ENCODE data around the gene MYL5. TPM values are rescaled to one million over a fixed set of nuclear protein-coding genes. Genes with fewer than 3 reads are reported as not detected.

The MYL5 gene
- total RNA-seq, 2 donors from 2014 or later: 14.6 to 25.7 TPM

GRCh38 chr4:712093-712492, 37.8 kb downstream of the MYL5 start:
- Histone ChIP-seq H3K9me3 (no peaks in the 10 kb centered on the region), H3K4me1 (replicated peaks) (peaks cover 10% of the 10 kb centered on the region), H3K27ac (no peak overlapping the region), H3K36me3 (no peaks in the 10 kb centered on the region), H3K4me3 (no peak overlapping the region), H3K27me3 (replicated peaks; ENCODE audit: insufficient read depth) (no peaks in the 10 kb centered on the region)
- no peak for DNase-seq (ENCODE audit: low spot score)
- WGBS: 54% methylated on average over 3 of the region's 3 CpGs
- TF ChIP-seq POLR2A (IDR thresholded peaks at IDR 0.05): no peak
- TF ChIP-seq POLR2AphosphoS5 (IDR thresholded peaks at IDR 0.05): no peak
- TF ChIP-seq CTCF (IDR thresholded peaks at IDR 0.05): no peak
- intact Hi-C loops (cut with DNase I): no loop called here

- Histone ChIP-seq H3K9me3 (no peaks in the 10 kb centered on the region), H3K36me3 (no peaks in the 10 kb centered on the region), H3K4me3 (no peak overlapping the region), H3K4me1 (replicated peaks) (peaks cover 7% of the 10 kb centered on the region), H3K27ac (no peak overlapping the region), H3K27me3 (replicated peaks; ENCODE audit: insufficient read depth) (no peaks in the 10 kb centered on the region)
- no peak for DNase-seq (ENCODE audit: low spot score)
- intact Hi-C loops (cut with DNase I): no loop called here
- WGBS: 93% methylated on average over 9 of the region's 9 CpGs
- no peak for TF ChIP-seq POLR2AphosphoS5 (IDR thresholded peaks at IDR 0.05)
- no peak for TF ChIP-seq CTCF (IDR thresholded peaks at IDR 0.05)
- no peak for TF ChIP-seq POLR2A (IDR thresholded peaks at IDR 0.05)
These were observed 38.7 kb downstream of the MYL5 start for GRCh38 chr4:712916-713632.

- H3K36me3 ChIP-seq: no peaks in the 10 kb centered on the region
- WGBS: 87% methylated on average over 18 of the region's 18 CpGs
- intact Hi-C loops (cut with DNase I): no loop called here
- H3K4me3 ChIP-seq: no peak overlapping the region
- H3K27ac ChIP-seq: no peak overlapping the region
- no peak for TF ChIP-seq CTCF (IDR thresholded peaks at IDR 0.05)
- TF ChIP-seq POLR2A (IDR thresholded peaks at IDR 0.05): no peak
- no peak for TF ChIP-seq POLR2AphosphoS5 (IDR thresholded peaks at IDR 0.05)
- H3K4me1 ChIP-seq (replicated peaks): no peaks in the 10 kb centered on the region
- H3K9me3 ChIP-seq: no peaks in the 10 kb centered on the region
- H3K27me3 ChIP-seq (replicated peaks; ENCODE audit: insufficient read depth): no peaks in the 10 kb centered on the region
- no peak for DNase-seq (ENCODE audit: low spot score)
These were observed 39.7 kb downstream of the MYL5 start for GRCh38 chr4:714087-714486.

GRCh38 chr4:717601-718320, 43.4 kb downstream of the MYL5 start:
- Histone ChIP-seq H3K4me1 (replicated peaks) (no peaks in the 10 kb centered on the region), H3K27ac (no peak overlapping the region), H3K4me3 (no peak overlapping the region), H3K9me3 (no peaks in the 10 kb centered on the region), H3K27me3 (replicated peaks; ENCODE audit: insufficient read depth) (no peaks in the 10 kb centered on the region), H3K36me3 (no peaks in the 10 kb centered on the region)
- no peak for DNase-seq (ENCODE audit: low spot score)
- TF ChIP-seq CTCF (IDR thresholded peaks at IDR 0.05) (no peak), POLR2A (IDR thresholded peaks at IDR 0.05) (no peak), POLR2AphosphoS5 (IDR thresholded peaks at IDR 0.05) (no peak)
- intact Hi-C loops (cut with DNase I): no loop called here
- 90% methylated on average over 34 of the region's 34 CpGs for WGBS

GRCh38 chr4:718460-718859, 44.1 kb downstream of the MYL5 start:
- 87% methylated on average over 8 of the region's 8 CpGs for WGBS

More at GRCh38 chr4:718460-718859, 44.1 kb downstream of the MYL5 start:
- no peak for TF ChIP-seq CTCF (IDR thresholded peaks at IDR 0.05)
- no peak for TF ChIP-seq POLR2AphosphoS5 (IDR thresholded peaks at IDR 0.05)
- no peak for TF ChIP-seq POLR2A (IDR thresholded peaks at IDR 0.05)
- no peaks in the 10 kb centered on the region for H3K36me3 ChIP-seq
- H3K4me3 ChIP-seq: no peak overlapping the region
- H3K4me1 ChIP-seq (replicated peaks): no peaks in the 10 kb centered on the region
- H3K27me3 ChIP-seq (replicated peaks; ENCODE audit: insufficient read depth): no peaks in the 10 kb centered on the region
- intact Hi-C loops (cut with DNase I): no loop called here
- DNase-seq (ENCODE audit: low spot score): no peak
- no peak overlapping the region for H3K27ac ChIP-seq
- no peaks in the 10 kb centered on the region for H3K9me3 ChIP-seq
